IMR-90 (cell line): ENCODE results near the gene DENND2C. TPM values are rescaled to one million over a fixed set of nuclear protein-coding genes. Genes with fewer than 3 reads are reported as not detected.

Experiments
- ATAC-seq: fragments of 200-7000 bp; cut with Tn5 transposase; 2 replicates; pipeline ENCODE4 v1.9.1; 2020; ENCODE audit warnings: low read depth, mild to moderate bottlenecking, moderate library complexity
- BruUV-seq: library from RNA; stranded (reverse); fragments of 400-500 nt; replicated peaks from 2 replicates; lab custom pipeline; 2021; lab: Mats Ljungman, UMichigan
- CTCF ChIA-PET: fragments of 300-600 bp; formaldehyde crosslinking; extraction: SDS; loops from one replicate; lab custom pipeline; 2021; ENCODE audit warnings: antibody characterized with exemption; lab: Yijun Ruan, JAX
- POLR2A ChIA-PET: fragments of 300-600 bp; sonication (Branson Sonifier 250); formaldehyde crosslinking; loops from one replicate; lab custom pipeline; 2022; ENCODE audit warnings: antibody characterized with exemption; ENCODE audit not compliant: unreplicated experiment; lab: Charles Lee
- DNase-seq: peaks from one replicate; pipeline ENCODE4 v3.0.0; 2013
- H2AFZ ChIP-seq: replicated peaks from 2 replicates; pipeline ENCODE3; 2013; ENCODE audit warnings: low read length, mild to moderate bottlenecking; ENCODE audit not compliant: poor library complexity
- H2AK5ac ChIP-seq: 2 replicates; pipeline ENCODE4 v1.6.1; 2013; ENCODE audit warnings: low read depth, low read length, inconsistent platforms
- H2AK9ac ChIP-seq: replicated peaks from 2 replicates; pipeline ENCODE3; 2013; ENCODE audit warnings: mild to moderate bottlenecking, low read depth, low read length, moderate library complexity; ENCODE audit not compliant: poor library complexity
- H2BK120ac ChIP-seq: 2 replicates; pipeline ENCODE4 v1.6.1; 2013; ENCODE audit warnings: low read depth, low read length, inconsistent platforms
- H2BK15ac ChIP-seq: 3 replicates; pipeline ENCODE4 v1.6.1; 2013; ENCODE audit warnings: low read depth, low read length, inconsistent platforms
- H2BK20ac ChIP-seq: 2 replicates; pipeline ENCODE4 v1.6.1; 2013; ENCODE audit warnings: low read depth, mild to moderate bottlenecking, inconsistent platforms, low read length, moderate library complexity
- H2BK5ac ChIP-seq: 2 replicates; pipeline ENCODE4 v1.6.1; 2013; ENCODE audit warnings: mild to moderate bottlenecking, low read depth, low read length, inconsistent platforms; ENCODE audit not compliant: poor library complexity, severe bottlenecking
- H3K14ac ChIP-seq: replicated peaks from 2 replicates; pipeline ENCODE4 v1.6.1; 2013; ENCODE audit warnings: low read depth, low read length, inconsistent platforms
- H3K18ac ChIP-seq: 2 replicates; pipeline ENCODE4 v1.6.1; 2013; ENCODE audit warnings: low read depth, low read length, control low read depth
- H3K23ac ChIP-seq: 2 replicates; pipeline ENCODE4 v1.6.1; 2013; ENCODE audit warnings: low read depth, low read length, inconsistent platforms
- H3K27ac ChIP-seq: 2 replicates; pipeline ENCODE4 v1.5.1; 2013; ENCODE audit warnings: mild to moderate bottlenecking, control low read depth, low read length; ENCODE audit not compliant: insufficient read depth
- H3K27me3 ChIP-seq: 2 replicates; pipeline ENCODE4 v1.6.1; 2013; ENCODE audit warnings: low read length; ENCODE audit not compliant: control insufficient read depth, insufficient read depth
- H3K36me3 ChIP-seq: 2 replicates; pipeline ENCODE4 v1.6.1; 2013; ENCODE audit warnings: low read length, mixed read lengths; ENCODE audit not compliant: control insufficient read depth, insufficient read depth
- H3K4ac ChIP-seq: 2 replicates; pipeline ENCODE4 v1.6.1; 2013; ENCODE audit warnings: low read depth, low read length, inconsistent platforms
- H3K4me1 ChIP-seq: 2 replicates; pipeline ENCODE4 v1.6.1; 2013; ENCODE audit warnings: low read length, mixed read lengths; ENCODE audit not compliant: control insufficient read depth, insufficient read depth
- H3K4me2 ChIP-seq: 2 replicates; pipeline ENCODE4 v1.6.1; 2013; ENCODE audit warnings: low read depth, mild to moderate bottlenecking, control low read depth, low read length, moderate library complexity
- H3K4me3 ChIP-seq: 2 replicates; pipeline ENCODE4 v1.5.1; 2013; ENCODE audit warnings: low read depth, mild to moderate bottlenecking, control low read depth, low read length, moderate library complexity; ENCODE audit not compliant: insufficient read depth
- H3K56ac ChIP-seq: 2 replicates; pipeline ENCODE4 v1.6.1; 2013; ENCODE audit warnings: low read length, inconsistent platforms; ENCODE audit not compliant: insufficient read depth; ENCODE audit errors: extremely low read depth
- H3K79me1 ChIP-seq, 2 experiments: 2 replicates each; pipeline ENCODE4 v1.6.1; 2013; ENCODE audit warnings: low read length in 2 of 2, inconsistent platforms in 1 of 2, low read depth in 1 of 2
- H3K9ac ChIP-seq: 2 replicates; pipeline ENCODE4 v1.6.1; 2013; ENCODE audit warnings: low read depth, low read length, control low read depth
- H3K9me1 ChIP-seq: 2 replicates; pipeline ENCODE4 v1.6.1; 2013; ENCODE audit warnings: low read length, inconsistent platforms; ENCODE audit not compliant: insufficient read depth
- H3K9me3 ChIP-seq: 2 replicates; pipeline ENCODE4 v1.6.1; 2013; ENCODE audit warnings: low read length; ENCODE audit not compliant: control insufficient read depth, insufficient read depth
- H4K20me1 ChIP-seq: 2 replicates; pipeline ENCODE4 v1.6.1; 2013; ENCODE audit warnings: low read length, inconsistent platforms; ENCODE audit not compliant: insufficient read depth
- H4K5ac ChIP-seq: 2 replicates; pipeline ENCODE4 v1.6.1; 2013; ENCODE audit warnings: mild to moderate bottlenecking, low read depth, low read length, control low read depth
- H4K8ac ChIP-seq, 2 experiments: 2 replicates each; pipeline ENCODE4 v1.6.1; 2013; ENCODE audit warnings: low read depth in 2 of 2, low read length in 2 of 2, control low read depth in 1 of 2, inconsistent platforms in 1 of 2
- H4K91ac ChIP-seq: 2 replicates; pipeline ENCODE4 v1.6.1; 2013; ENCODE audit warnings: low read depth, low read length, inconsistent platforms; ENCODE audit not compliant: insufficient read depth
- BHLHE40 ChIP-seq: fragments of 150-350 bp; IDR thresholded peaks from 2 replicates; pipeline ENCODE4 v1.6.1; 2016; ENCODE audit warnings: mild to moderate bottlenecking, low read depth, low read length
- CEBPB ChIP-seq: IDR thresholded peaks from 2 replicates; pipeline ENCODE4 v1.6.1; 2012; ENCODE audit warnings: low read depth, low read length, improper control_type of control experiment
- CHD1 ChIP-seq: IDR thresholded peaks from 2 replicates; pipeline ENCODE4 v1.6.1; 2012; ENCODE audit warnings: low read depth, low read length, improper control_type of control experiment
- MAFK ChIP-seq: IDR thresholded peaks from 2 replicates; pipeline ENCODE4 v1.6.1; 2012; ENCODE audit warnings: low read depth, low read length, improper control_type of control experiment
- MAZ ChIP-seq: IDR thresholded peaks from 2 replicates; pipeline ENCODE4 v1.6.1; 2012; ENCODE audit warnings: low read depth, mild to moderate bottlenecking, low read length, improper control_type of control experiment, moderate library complexity, borderline replicate concordance
- SMC3 ChIP-seq: fragments of 150-350 bp; IDR thresholded peaks from 2 replicates; pipeline ENCODE4 v1.6.1; 2016; ENCODE audit warnings: low read depth, mild to moderate bottlenecking, antibody characterized with exemption, low read length, moderate library complexity
- WGBS, 2 experiments: methylation state at CpG; one replicate each; pipeline versions ENCODE4 v1.1.5 to v1.1.7; 2013; ENCODE audit warnings: missing lambda C conversion rate in 2 of 2; ENCODE audit not compliant: insufficient read length in 1 of 2; ENCODE audit errors: extremely low coverage in 2 of 2; 5-methylcytosine and 5-hydroxymethylcytosine counted together
- dilution Hi-C: fragments of 300-500 bp; cut with HindIII; formaldehyde crosslinking; loops from one replicate; pipeline ENCODE4 v1.14.3; 2018; ENCODE audit warnings: low sequenced_read_pairs; ENCODE audit not compliant: unreplicated experiment
- in situ Hi-C: fragments of 300-500 bp; cut with MboI; formaldehyde crosslinking; loops from 3 replicates; pipeline ENCODE4 v1.14.3; 2019; ENCODE audit warnings: low sequenced_read_pairs, inconsistent platforms, mixed read lengths
- intact Hi-C: fragments of 100-400 bp; cut with micrococcal nuclease; formaldehyde crosslinking; loops from 2 replicates; pipeline ENCODE4 v1.10.0; 2022
- polyA plus RNA-seq, 3 experiments: library from polyadenylated mRNA; depleted of rRNA; stranded (reverse); fragments of >200 nt; gene quantifications; 2 replicates each; pipeline ENCODE4 v1.2.3, GENCODE V29; 2012; ENCODE audit warnings: low replicate concordance in 1 of 3
- total RNA-seq: library from RNA; depleted of rRNA; stranded (reverse); fragments of >200 nt; gene quantifications from 2 replicates; pipeline ENCODE4 v1.2.3, GENCODE V29; 2012
- TF ChIP-seq, protein P1 (sequence below): fragments of 150-350 bp; IDR thresholded peaks from 2 replicates; pipeline ENCODE4 v1.6.1; 2017; ENCODE audit warnings: mild to moderate bottlenecking, antibody characterized with exemption, low read length, low read depth
- TF ChIP-seq, protein P2 (sequence below): conservative IDR thresholded peaks from 2 replicates; pipeline ENCODE4 v1.5.1; 2012; ENCODE audit warnings: mild to moderate bottlenecking, low read depth, low read length, improper control_type of control experiment

Gene DENND2C
- total and polyA plus RNA-seq, 2 of the 4 experiments (the other 2 are of a cell fraction), result 0.58 to 2.2 TPM

DNA sequence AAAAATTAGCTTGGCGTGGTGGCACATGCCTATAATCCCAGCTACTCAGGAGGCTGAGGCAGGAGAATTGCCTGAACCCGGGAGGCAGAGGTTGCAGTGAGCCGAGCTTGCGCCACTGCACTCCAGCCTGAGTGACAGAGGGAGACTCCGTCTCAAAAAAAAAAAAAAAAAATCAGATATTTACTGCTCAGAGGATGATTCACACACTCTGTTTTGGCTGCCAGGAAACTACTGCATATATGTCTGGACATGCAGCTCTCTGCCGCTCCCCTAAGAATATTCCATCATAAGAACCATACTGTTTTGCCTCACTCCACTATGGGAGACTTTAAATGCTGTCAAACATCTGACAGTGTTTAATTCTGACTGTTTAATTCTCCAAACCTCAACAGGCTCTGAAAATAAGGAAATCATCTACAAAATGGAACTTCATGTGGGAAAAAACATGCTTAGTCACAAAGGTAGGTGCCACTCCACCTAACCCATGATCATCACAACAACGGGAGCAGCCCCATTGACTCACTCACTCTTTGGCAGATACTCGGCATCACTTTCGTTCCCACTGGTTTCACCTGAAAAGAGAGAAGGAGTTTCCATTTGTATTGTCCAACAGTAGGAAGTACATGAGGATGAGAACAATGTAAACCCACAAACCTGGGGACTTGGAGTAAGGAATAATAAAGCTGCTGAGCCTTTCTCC is 59.2 kb downstream of the DENND2C start (continued):
- no peak for TF ChIP-seq CHD1

DNA sequence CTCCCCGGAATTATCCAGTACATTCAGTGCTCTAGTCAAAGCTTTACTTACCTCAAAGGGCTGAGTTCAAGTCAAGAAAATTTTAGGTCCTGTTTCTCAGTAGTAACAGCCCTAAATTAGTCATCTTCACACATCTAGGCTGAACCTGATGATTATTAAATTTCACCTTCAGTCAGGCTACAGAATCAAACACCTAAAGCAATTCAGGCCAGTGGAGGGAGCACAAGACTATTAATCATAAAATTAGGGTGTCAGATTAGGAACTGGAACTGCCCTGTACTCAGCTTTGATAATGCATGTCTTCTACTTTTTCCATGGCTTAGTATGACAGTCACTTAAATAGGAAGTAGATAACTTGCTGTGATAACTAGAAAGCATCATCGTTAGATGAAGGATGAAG is 60.0 kb downstream of the DENND2C start:
- Histone ChIP-seq H4K91ac (no peak overlapping the region), H2BK120ac (no peak overlapping the region), H3K4me3 (no peak overlapping the region), H2AK5ac (no peak overlapping the region), H3K79me1 (no peaks in the 10 kb centered on the region), H3K4me2 (no peak overlapping the region), H3K56ac (no peak overlapping the region), H3K9me3 (no peaks in the 10 kb centered on the region), H2AK9ac (no peak overlapping the region), H3K4me1 (no peaks in the 10 kb centered on the region), H3K4ac (no peak overlapping the region), H3K9me1 (no peaks in the 10 kb centered on the region), H3K36me3 (no peaks in the 10 kb centered on the region), H4K8ac (no peak overlapping the region), H2AFZ (no peak overlapping the region), H2BK5ac (no peak overlapping the region), H3K23ac (no peak overlapping the region), H3K27me3 (no peaks in the 10 kb centered on the region), H3K18ac (no peak overlapping the region), H3K14ac (no peak overlapping the region), H2BK20ac (no peak overlapping the region), H3K9ac (no peak overlapping the region), H4K20me1 (no peaks in the 10 kb centered on the region), H4K5ac (no peak overlapping the region), H2BK15ac (no peak overlapping the region), H3K27ac (no peak overlapping the region)
- dilution Hi-C loops, result no loop called here
- ChIA-PET POLR2A (no interaction called here), CTCF (no interaction called here)
- in situ Hi-C loops, result no loop called here
- DNase-seq (no peak), ATAC-seq (no peak)
- intact Hi-C loops, result no loop called here
- BruUV-seq, result no TSS peak
- WGBS, 2 experiments, result no CpG with 5 or more reads among the region's 2 CpGs
- TF ChIP-seq MAZ (no peak), BHLHE40 (no peak), CEBPB (no peak), CHD1 (no peak), SMC3 (no peak), MAFK (no peak)
- TF ChIP-seq, protein P1, sequence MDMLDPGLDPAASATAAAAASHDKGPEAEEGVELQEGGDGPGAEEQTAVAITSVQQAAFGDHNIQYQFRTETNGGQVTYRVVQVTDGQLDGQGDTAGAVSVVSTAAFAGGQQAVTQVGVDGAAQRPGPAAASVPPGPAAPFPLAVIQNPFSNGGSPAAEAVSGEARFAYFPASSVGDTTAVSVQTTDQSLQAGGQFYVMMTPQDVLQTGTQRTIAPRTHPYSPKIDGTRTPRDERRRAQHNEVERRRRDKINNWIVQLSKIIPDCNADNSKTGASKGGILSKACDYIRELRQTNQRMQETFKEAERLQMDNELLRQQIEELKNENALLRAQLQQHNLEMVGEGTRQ, result no peak
- TF ChIP-seq, protein P2, sequence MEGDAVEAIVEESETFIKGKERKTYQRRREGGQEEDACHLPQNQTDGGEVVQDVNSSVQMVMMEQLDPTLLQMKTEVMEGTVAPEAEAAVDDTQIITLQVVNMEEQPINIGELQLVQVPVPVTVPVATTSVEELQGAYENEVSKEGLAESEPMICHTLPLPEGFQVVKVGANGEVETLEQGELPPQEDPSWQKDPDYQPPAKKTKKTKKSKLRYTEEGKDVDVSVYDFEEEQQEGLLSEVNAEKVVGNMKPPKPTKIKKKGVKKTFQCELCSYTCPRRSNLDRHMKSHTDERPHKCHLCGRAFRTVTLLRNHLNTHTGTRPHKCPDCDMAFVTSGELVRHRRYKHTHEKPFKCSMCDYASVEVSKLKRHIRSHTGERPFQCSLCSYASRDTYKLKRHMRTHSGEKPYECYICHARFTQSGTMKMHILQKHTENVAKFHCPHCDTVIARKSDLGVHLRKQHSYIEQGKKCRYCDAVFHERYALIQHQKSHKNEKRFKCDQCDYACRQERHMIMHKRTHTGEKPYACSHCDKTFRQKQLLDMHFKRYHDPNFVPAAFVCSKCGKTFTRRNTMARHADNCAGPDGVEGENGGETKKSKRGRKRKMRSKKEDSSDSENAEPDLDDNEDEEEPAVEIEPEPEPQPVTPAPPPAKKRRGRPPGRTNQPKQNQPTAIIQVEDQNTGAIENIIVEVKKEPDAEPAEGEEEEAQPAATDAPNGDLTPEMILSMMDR, result no peak
